Stimulated activated CD4-positive, alpha-beta T cell treated with anti-CD3 and anti-CD28 coated beads, Interleukin-12 subunit alpha, Interleukin-12 subunit beta, amount 100 ng/mL, for 4 hours (primary cell): Measurements from ENCODE around the gene ARHGAP33.
A peak's percentile ranks its signal among the peaks of the same experiment; 100 is the strongest.

Experiments
- DNase-seq: peaks from one replicate; pipeline ENCODE4 v3.0.0-alpha.2; 2020

Gene ARHGAP33, protein sequence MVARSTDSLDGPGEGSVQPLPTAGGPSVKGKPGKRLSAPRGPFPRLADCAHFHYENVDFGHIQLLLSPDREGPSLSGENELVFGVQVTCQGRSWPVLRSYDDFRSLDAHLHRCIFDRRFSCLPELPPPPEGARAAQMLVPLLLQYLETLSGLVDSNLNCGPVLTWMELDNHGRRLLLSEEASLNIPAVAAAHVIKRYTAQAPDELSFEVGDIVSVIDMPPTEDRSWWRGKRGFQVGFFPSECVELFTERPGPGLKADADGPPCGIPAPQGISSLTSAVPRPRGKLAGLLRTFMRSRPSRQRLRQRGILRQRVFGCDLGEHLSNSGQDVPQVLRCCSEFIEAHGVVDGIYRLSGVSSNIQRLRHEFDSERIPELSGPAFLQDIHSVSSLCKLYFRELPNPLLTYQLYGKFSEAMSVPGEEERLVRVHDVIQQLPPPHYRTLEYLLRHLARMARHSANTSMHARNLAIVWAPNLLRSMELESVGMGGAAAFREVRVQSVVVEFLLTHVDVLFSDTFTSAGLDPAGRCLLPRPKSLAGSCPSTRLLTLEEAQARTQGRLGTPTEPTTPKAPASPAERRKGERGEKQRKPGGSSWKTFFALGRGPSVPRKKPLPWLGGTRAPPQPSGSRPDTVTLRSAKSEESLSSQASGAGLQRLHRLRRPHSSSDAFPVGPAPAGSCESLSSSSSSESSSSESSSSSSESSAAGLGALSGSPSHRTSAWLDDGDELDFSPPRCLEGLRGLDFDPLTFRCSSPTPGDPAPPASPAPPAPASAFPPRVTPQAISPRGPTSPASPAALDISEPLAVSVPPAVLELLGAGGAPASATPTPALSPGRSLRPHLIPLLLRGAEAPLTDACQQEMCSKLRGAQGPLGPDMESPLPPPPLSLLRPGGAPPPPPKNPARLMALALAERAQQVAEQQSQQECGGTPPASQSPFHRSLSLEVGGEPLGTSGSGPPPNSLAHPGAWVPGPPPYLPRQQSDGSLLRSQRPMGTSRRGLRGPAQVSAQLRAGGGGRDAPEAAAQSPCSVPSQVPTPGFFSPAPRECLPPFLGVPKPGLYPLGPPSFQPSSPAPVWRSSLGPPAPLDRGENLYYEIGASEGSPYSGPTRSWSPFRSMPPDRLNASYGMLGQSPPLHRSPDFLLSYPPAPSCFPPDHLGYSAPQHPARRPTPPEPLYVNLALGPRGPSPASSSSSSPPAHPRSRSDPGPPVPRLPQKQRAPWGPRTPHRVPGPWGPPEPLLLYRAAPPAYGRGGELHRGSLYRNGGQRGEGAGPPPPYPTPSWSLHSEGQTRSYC

GRCh38 chr19:35775298-35776101 is at the start of gene ARHGAP33:
Gene ARHGAP33 (plus strand): TSS chr19:35775564. CDS start chr19:35775659, 95 bp downstream.
- peak; percentile 98 for DNase-seq

GRCh38 chr19:35727053-35727955 is 48.1 kb upstream of the ARHGAP33 start:
- no peak for DNase-seq

DNA sequence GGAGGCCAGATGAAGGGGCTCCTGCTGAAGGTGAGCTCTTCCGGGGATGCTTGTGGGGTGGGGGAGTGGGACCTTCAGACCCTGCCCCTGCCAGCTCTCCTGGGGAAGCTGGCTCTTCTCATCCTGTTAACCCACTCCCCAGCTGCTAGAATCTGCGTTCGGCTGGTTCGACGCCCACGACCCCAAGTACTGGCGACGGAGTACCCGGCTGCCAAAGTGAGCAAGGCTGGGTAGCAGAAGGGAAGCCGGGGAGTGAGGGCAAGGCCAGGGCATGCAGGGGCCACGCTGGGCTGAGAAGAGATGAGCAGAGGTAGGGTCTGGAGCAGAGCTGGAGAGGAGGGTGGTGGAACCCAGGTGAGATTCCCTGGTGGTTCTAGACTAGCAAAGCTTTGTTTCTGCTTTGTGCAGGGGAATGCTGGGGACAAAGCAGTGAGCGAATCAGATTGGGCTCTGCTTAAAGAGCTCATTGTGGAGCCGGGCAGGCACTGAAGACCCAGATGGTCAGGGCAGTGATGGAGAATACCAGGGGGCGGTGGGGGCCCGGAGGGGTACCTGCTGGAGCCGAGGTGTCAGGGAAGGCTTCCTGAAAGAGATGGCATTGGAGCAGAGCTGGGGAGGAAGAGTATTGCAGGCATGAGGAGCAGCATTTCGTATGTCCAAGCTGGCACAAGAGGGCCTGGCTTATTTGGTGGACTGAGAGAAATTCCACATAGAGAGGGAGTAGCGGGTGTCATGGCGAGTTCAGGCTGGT is 47.2 kb upstream of the ARHGAP33 start:
- no peak for DNase-seq

DNA sequence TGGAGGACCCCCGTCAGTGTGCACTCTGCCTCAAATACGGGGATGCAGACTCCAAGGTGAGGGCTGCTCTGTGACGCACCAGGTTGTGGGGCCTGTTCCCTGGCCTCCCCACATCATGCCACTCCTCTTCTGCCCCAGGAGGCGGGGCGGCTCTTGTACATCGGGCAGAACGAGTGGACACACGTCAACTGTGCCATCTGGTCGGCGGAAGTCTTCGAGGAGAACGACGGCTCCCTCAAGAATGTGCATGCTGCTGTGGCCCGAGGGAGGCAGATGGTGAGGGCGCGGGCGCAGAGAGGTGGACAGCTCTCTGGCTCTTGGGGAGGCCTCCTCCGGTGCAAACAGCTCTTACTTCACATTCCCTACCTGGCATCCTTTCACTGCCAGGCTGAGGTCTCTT is 46.3 kb upstream of the ARHGAP33 start:
- no peak for DNase-seq

GRCh38 chr19:35729763-35730162 is 45.6 kb upstream of the ARHGAP33 start:
- DNase-seq, result no peak

DNA sequence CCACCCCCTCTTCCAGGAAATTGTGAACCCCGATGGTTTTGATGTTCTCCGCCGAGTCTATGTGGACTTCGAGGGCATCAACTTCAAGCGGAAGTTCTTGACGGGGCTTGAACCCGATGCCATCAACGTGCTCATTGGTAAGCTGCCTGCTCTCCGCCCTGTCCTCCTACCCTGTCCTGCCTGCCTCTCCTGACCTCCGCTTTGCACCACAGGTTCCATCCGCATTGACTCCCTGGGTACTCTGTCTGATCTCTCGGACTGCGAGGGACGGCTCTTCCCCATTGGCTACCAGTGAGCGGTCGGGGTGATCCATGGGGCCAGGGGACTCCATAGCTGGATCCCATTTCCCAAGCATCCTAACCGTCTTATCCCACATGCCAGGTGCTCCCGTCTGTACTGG is 45.0 kb upstream of the ARHGAP33 start:
- DNase-seq, result no peak

GRCh38 chr19:35731353-35731752 is 44.0 kb upstream of the ARHGAP33 start:
- DNase-seq, result no peak

GRCh38 chr19:35731779-35732405 is 43.5 kb upstream of the ARHGAP33 start:
- no peak for DNase-seq

DNA sequence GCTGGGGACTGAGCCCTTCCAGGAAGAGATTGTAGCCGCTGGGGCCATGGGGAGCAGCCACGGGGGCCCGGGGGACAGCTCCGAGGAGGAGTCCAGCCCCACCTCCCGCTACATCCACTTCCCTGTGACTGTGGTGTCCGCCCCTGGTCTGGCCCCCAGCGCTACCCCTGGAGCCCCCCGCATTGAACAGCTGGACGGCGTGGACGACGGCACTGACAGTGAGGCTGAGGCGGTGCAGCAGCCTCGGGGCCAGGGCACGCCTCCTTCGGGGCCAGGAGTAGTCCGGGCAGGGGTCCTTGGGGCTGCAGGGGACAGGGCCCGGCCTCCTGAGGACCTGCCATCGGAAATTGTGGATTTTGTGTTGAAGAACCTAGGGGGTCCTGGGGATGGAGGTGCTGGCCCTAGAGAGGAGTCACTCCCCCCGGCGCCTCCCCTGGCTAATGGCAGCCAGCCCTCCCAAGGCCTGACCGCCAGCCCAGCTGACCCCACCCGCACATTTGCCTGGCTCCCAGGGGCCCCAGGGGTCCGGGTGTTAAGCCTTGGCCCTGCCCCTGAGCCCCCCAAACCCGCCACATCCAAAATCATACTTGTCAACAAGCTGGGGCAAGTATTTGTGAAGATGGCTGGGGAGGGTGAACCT is 42.7 kb upstream of the ARHGAP33 start:
- no peak for DNase-seq

GRCh38 chr19:35733180-35734125 is 41.9 kb upstream of the ARHGAP33 start:
- DNase-seq, result no peak

GRCh38 chr19:35734273-35734672 is 41.1 kb upstream of the ARHGAP33 start:
- DNase-seq, result no peak

- DNase-seq, result no peak
These were observed 40.5 kb upstream of the ARHGAP33 start for GRCh38 chr19:35734889-35735288.

- no peak for DNase-seq
These were observed 38.2 kb upstream of the ARHGAP33 start for GRCh38 chr19:35736913-35737886.

- DNase-seq, result no peak
These were observed 37.1 kb upstream of the ARHGAP33 start for GRCh38 chr19:35738021-35738886.

GRCh38 chr19:35738887-35739229 is 36.5 kb upstream of the ARHGAP33 start:
- DNase-seq, result no peak
